ENCODE data around the gene SLC23A2.

SLC23A2 gene

GRCh38 chr20:4838526-4838925, 162.8 kb downstream of the SLC23A2 start:
- no peak for TF ChIP-seq CTCF (IDR thresholded peaks at IDR 0.05; ENCODE audit: low read depth, low read length)
- no peak for DNase-seq (ENCODE audit: low read depth, low spot score)
- in situ Hi-C loops (cut with HindIII; ENCODE audit: low sequenced_read_pairs), result no loop called here
- H3K4me3 ChIP-seq (ENCODE audit: low read depth, low read length), result no peak overlapping the region

GRCh38 chr20:4837760-4838159, 163.6 kb downstream of the SLC23A2 start:
- no peak for TF ChIP-seq CTCF (IDR thresholded peaks at IDR 0.05; ENCODE audit: low read depth, low read length)
- H3K4me3 ChIP-seq (ENCODE audit: low read depth, low read length), result no peak overlapping the region
- DNase-seq (ENCODE audit: low read depth, low spot score), result no peak
- in situ Hi-C loops (cut with HindIII; ENCODE audit: low sequenced_read_pairs), result no loop called here

GRCh38 chr20:4836935-4837334, 164.4 kb downstream of the SLC23A2 start:
- no peak for TF ChIP-seq CTCF (IDR thresholded peaks at IDR 0.05; ENCODE audit: low read depth, low read length)
- no peak for DNase-seq (ENCODE audit: low read depth, low spot score)
- in situ Hi-C loops (cut with HindIII; ENCODE audit: low sequenced_read_pairs), result no loop called here
- no peak overlapping the region for H3K4me3 ChIP-seq (ENCODE audit: low read depth, low read length)

- H3K4me3 ChIP-seq (ENCODE audit: low read depth, low read length), result no peak overlapping the region
- no peak for TF ChIP-seq CTCF (IDR thresholded peaks at IDR 0.05; ENCODE audit: low read depth, low read length)
- in situ Hi-C loops (cut with HindIII; ENCODE audit: low sequenced_read_pairs), result no loop called here
- no peak for DNase-seq (ENCODE audit: low read depth, low spot score)
Measured at GRCh38 chr20:4836473-4836872, 164.8 kb downstream of the SLC23A2 start.

- TF ChIP-seq CTCF (IDR thresholded peaks at IDR 0.05; ENCODE audit: low read depth, low read length), result no peak
- peak; percentile 76 for DNase-seq (ENCODE audit: low read depth, low spot score)
- in situ Hi-C loops (cut with HindIII; ENCODE audit: low sequenced_read_pairs), result no loop called here
- no peak overlapping the region for H3K4me3 ChIP-seq (ENCODE audit: low read depth, low read length)
Measured at GRCh38 chr20:4835244-4836177, 165.8 kb downstream of the SLC23A2 start.

- no peak for DNase-seq (ENCODE audit: low read depth, low spot score)
- no peak for TF ChIP-seq CTCF (IDR thresholded peaks at IDR 0.05; ENCODE audit: low read depth, low read length)
- H3K4me3 ChIP-seq (ENCODE audit: low read depth, low read length), result no peak overlapping the region
- in situ Hi-C loops (cut with HindIII; ENCODE audit: low sequenced_read_pairs), result no loop called here
Measured at GRCh38 chr20:4833074-4833728, 168.1 kb downstream of the SLC23A2 start.

Measured in astrocyte of the spinal cord (primary cell).